Vagina (tissue), 2 donors: Measurements from ENCODE around the gene CAMKMT. TPM values are rescaled to one million over a fixed set of nuclear protein-coding genes. Genes with fewer than 3 reads are reported as not detected.

Experiments used
- DNase-seq, 2 donors: peaks; one replicate each; pipeline ENCODE4 v3.0.0-alpha.2; 2017; ENCODE audit errors: extremely low spot score in 2 of 2
- H3K27ac ChIP-seq: fragments of 200-600 bp; sonication (generic); one replicate; pipeline ENCODE4 v1.5.1; 2019
- H3K27me3 ChIP-seq: fragments of 200-600 bp; sonication (generic); one replicate; pipeline ENCODE4 v1.5.1; 2019
- H3K36me3 ChIP-seq, 2 donors: fragments of 200-600 bp; sonication (generic); one replicate each; pipeline ENCODE4 v1.5.1; 2017 to 2019
- H3K4me1 ChIP-seq: fragments of 200-600 bp; sonication (generic); one replicate; pipeline ENCODE4 v1.5.1; 2019
- H3K4me3 ChIP-seq, 2 donors: fragments of 200-600 bp; sonication (generic); 1 replicate in 1 of 2; 2 replicates in 1 of 2; pipeline ENCODE4 v1.5.1; 2016 to 2019
- H3K9me3 ChIP-seq: fragments of 200-600 bp; sonication (generic); one replicate; pipeline ENCODE4 v1.5.1; 2019
- POLR2A ChIP-seq, 2 donors: fragments of 450-650 bp; IDR thresholded peaks; one replicate each; pipeline ENCODE4 v1.6.1; 2017; ENCODE audit warnings: antibody characterized with exemption in 2 of 2, mild to moderate bottlenecking in 2 of 2, moderate library complexity in 2 of 2
- POLR2AphosphoS5 ChIP-seq, 2 donors: sonication (generic); formaldehyde crosslinking; IDR thresholded peaks; one replicate each; pipeline ENCODE4 v1.9.0; 2017; ENCODE audit warnings: antibody characterized with exemption in 2 of 2, mild to moderate bottlenecking in 2 of 2, low read depth in 1 of 2; ENCODE audit not compliant: insufficient read depth in 1 of 2
- intact Hi-C: fragments of 100-400 bp; cut with DNase I; formaldehyde crosslinking; loops from one replicate; pipeline ENCODE4 v1.15.1; 2023
- total RNA-seq: library from RNA; depleted of rRNA; stranded (reverse); fragments of >200 nt; gene quantifications from one replicate; pipeline ENCODE4 v1.2.3, GENCODE V29; 2016
- TF ChIP-seq, protein P1 (sequence below), 3 experiments: fragments of 450-650 bp in 2 of 3; fragments of 200-600 bp in 1 of 3; sonication (generic) in 1 of 3; IDR thresholded peaks; one replicate each; pipeline ENCODE4 v1.5.1; 2017 to 2019; ENCODE audit warnings: antibody characterized with exemption in 3 of 3, mild to moderate bottlenecking in 2 of 3, moderate library complexity in 2 of 3

The CAMKMT gene
- total RNA-seq, 1 donor from 2014 or later = 21.1 TPM

DNA sequence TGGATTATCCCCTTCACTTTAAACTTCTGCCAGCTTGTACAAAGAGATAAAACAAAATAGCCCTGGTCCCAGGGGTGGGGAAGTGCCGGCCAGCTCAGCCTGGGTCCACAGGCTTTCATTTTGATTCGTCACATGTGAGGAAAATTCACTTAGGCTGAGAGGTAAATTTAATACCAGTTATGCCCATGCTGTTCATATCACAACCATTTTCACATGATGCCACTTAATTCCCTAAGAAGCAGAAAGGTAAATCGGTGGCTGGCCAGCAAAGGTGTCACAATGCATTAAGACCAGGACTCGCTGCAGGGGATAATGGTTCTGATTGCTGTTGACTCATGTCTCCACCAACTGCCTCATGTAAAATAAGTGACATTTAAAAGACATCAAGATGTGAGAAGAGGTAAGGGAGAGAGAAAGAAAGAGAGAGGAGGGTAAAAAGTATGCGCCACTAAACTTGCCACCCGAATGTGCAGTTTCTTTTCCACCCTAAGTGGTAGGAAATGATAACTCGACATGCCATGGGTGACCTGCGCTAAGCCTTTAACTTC is 318.8 kb downstream of the CAMKMT start:
- no peaks in the 10 kb centered on the region for H3K9me3 ChIP-seq
- H3K27me3 ChIP-seq = no peaks in the 10 kb centered on the region
- no peaks in the 10 kb centered on the region for H3K36me3 ChIP-seq
- no peak overlapping the region for H3K4me3 ChIP-seq
- no peak overlapping the region for H3K27ac ChIP-seq
- intact Hi-C loops = no loop called here
- no peak for DNase-seq
- H3K4me1 ChIP-seq = no peaks in the 10 kb centered on the region
- no peak for TF ChIP-seq POLR2AphosphoS5 (IDR thresholded peaks at IDR 0.05; ENCODE audit: insufficient read depth in 1 of 2, low read depth in 1 of 2)

DNA sequence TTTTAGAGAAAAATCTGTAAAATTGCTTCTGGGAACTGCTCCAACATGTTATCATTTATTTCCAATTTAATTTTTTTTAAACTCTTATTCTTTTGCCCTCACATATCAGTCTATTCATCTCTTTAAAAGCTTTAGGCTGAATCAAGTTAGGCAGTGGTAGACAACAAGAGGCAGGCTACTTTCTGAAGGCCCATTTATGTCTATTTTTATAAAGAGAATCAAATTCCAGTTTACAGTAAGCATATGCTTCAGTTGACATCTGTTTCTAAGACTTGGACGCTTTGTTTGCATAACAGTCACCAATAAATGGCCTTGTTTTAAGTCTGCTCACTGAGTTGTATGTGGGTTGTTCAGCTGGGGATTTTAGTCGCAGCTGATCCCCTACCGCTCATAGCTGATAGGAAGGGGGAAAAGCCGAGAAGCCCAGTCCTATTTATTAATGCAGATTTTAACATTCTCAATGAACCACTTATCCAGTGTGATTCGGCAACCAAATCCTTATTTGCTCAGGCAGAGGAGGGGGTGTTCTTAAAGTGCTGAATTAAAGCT is 319.3 kb downstream of the CAMKMT start:
- intact Hi-C loops = no loop called here
- TF ChIP-seq, protein P1, sequence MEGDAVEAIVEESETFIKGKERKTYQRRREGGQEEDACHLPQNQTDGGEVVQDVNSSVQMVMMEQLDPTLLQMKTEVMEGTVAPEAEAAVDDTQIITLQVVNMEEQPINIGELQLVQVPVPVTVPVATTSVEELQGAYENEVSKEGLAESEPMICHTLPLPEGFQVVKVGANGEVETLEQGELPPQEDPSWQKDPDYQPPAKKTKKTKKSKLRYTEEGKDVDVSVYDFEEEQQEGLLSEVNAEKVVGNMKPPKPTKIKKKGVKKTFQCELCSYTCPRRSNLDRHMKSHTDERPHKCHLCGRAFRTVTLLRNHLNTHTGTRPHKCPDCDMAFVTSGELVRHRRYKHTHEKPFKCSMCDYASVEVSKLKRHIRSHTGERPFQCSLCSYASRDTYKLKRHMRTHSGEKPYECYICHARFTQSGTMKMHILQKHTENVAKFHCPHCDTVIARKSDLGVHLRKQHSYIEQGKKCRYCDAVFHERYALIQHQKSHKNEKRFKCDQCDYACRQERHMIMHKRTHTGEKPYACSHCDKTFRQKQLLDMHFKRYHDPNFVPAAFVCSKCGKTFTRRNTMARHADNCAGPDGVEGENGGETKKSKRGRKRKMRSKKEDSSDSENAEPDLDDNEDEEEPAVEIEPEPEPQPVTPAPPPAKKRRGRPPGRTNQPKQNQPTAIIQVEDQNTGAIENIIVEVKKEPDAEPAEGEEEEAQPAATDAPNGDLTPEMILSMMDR (IDR thresholded peaks at IDR 0.05) = no peak
- TF ChIP-seq POLR2A (IDR thresholded peaks at IDR 0.05) (no peak), POLR2AphosphoS5 (IDR thresholded peaks at IDR 0.05; ENCODE audit: insufficient read depth in 1 of 2, low read depth in 1 of 2) (no peak)
- H3K9me3 ChIP-seq = no peaks in the 10 kb centered on the region

DNA sequence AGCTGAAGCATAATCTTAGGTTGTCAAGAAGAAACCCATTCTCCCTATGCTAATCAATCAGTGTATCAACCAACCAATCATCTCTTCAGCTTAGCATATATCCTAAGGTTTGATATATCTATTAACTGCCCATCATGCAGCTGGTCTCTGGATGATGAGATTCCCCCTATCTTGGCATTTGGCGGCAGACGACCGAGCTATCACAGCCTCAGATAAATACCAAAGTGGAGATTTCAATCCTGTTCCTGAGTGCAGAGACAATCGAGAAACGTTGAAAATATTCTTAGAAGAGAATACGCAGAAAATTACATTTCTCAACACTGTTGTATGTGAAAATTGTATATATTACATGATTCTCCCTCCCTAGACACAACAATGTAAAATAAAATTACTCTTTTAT is 320.7 kb downstream of the CAMKMT start:
- no peak overlapping the region for H3K27ac ChIP-seq
- TF ChIP-seq POLR2A (IDR thresholded peaks at IDR 0.05) (no peak), POLR2AphosphoS5 (IDR thresholded peaks at IDR 0.05; ENCODE audit: insufficient read depth in 1 of 2, low read depth in 1 of 2) (no peak)
- TF ChIP-seq, protein P1 (IDR thresholded peaks at IDR 0.05) = no peak
- H3K27me3 ChIP-seq = no peaks in the 10 kb centered on the region
- intact Hi-C loops = no loop called here
- H3K4me1 ChIP-seq = no peaks in the 10 kb centered on the region
- DNase-seq = no peak
- no peaks in the 10 kb centered on the region for H3K36me3 ChIP-seq
- H3K9me3 ChIP-seq = no peaks in the 10 kb centered on the region
- H3K4me3 ChIP-seq = no peak overlapping the region

More for the DNA sequence above, 319.3 kb downstream of the CAMKMT start:
- H3K27ac ChIP-seq = no peak overlapping the region
- H3K36me3 ChIP-seq = no peaks in the 10 kb centered on the region
- H3K4me1 ChIP-seq = no peaks in the 10 kb centered on the region
- no peak for DNase-seq
- H3K4me3 ChIP-seq = no peak overlapping the region
- no peaks in the 10 kb centered on the region for H3K27me3 ChIP-seq

DNA sequence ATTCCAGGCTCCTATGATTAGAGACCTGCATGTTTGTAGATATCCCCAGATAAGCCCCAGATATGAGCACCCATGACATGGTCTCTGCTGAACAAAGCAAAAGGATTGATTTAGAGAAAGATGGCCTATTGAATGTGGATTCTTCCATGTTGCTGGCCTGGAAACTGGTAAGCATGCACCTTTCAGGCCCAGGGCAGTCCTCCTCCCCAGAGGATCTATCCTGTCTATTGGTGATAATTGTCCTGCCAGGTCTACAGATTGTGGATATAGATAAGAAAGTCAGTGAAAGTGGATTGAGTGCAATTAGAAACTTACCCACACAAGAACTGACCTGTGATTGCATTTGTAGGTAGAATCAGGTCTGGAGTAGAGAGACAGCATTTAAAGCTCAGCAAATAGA is 322.8 kb downstream of the CAMKMT start:
- intact Hi-C loops = no loop called here
- DNase-seq = no peak
- H3K27me3 ChIP-seq = no peaks in the 10 kb centered on the region

DNA sequence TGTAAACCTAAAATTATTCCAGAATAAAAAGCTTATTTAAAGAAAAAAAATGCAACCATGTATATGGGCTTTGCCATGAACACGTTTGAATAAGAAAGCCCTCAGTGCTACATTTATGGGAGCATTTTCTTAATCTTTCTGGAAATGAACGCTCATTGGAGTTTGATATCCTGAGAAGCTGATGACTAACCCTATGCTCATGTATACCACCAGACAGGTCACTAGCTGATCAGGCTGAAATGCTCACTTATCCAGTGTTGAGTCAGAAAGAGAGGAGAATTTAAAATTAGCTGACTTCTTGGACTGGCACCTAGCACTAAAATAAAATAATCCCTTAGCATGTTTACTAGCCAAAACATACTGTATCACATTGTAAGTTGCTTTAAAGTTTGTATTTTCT is 324.8 kb downstream of the CAMKMT start:
- intact Hi-C loops = no loop called here
- Histone ChIP-seq H3K27me3 (no peaks in the 10 kb centered on the region), H3K4me3 (no peak overlapping the region), H3K27ac (no peak overlapping the region), H3K4me1 (no peaks in the 10 kb centered on the region), H3K36me3 (no peaks in the 10 kb centered on the region), H3K9me3 (no peaks in the 10 kb centered on the region)
- TF ChIP-seq, protein P1 (IDR thresholded peaks at IDR 0.05) = no peak
- DNase-seq = no peak

More for the DNA sequence above, 322.8 kb downstream of the CAMKMT start:
- no peaks in the 10 kb centered on the region for H3K4me1 ChIP-seq
- no peaks in the 10 kb centered on the region for H3K36me3 ChIP-seq
- TF ChIP-seq, protein P1 (IDR thresholded peaks at IDR 0.05) = no peak
- TF ChIP-seq POLR2AphosphoS5 (IDR thresholded peaks at IDR 0.05; ENCODE audit: insufficient read depth in 1 of 2, low read depth in 1 of 2) (no peak), POLR2A (IDR thresholded peaks at IDR 0.05) (no peak)
- no peak overlapping the region for H3K4me3 ChIP-seq
- no peak overlapping the region for H3K27ac ChIP-seq
- no peaks in the 10 kb centered on the region for H3K9me3 ChIP-seq
